Esophagus squamous epithelium (tissue), 4 donors: Measurements from ENCODE around the gene NPPB.

ENCODE experiments used
- CTCF ChIP-seq, 6 experiments: fragments of 450-650 bp in 4 of 6; fragments of 200-600 bp in 2 of 6; sonication (generic) in 2 of 6; IDR thresholded peaks; one replicate each; pipeline ENCODE4 v1.5.1; 2016 to 2019; ENCODE audit warnings: antibody characterized with exemption in 6 of 6, mild to moderate bottlenecking in 4 of 6, moderate library complexity in 4 of 6
- POLR2A ChIP-seq, 4 donors: fragments of 450-650 bp; IDR thresholded peaks; one replicate each; pipeline ENCODE4 v1.6.1; 2017; ENCODE audit warnings: antibody characterized with exemption in 4 of 4, mild to moderate bottlenecking in 4 of 4, moderate library complexity in 3 of 4

- TF ChIP-seq CTCF (IDR thresholded peaks at IDR 0.05) (no peak), POLR2A (IDR thresholded peaks at IDR 0.05) (no peak)
Measured at GRCh38 chr1:11888206-11888876, 29.6 kb upstream of the NPPB start.
